SHP77 treated with DMSO at 0.1 percent for 48 hours (cell line): Measurements from ENCODE around the gene DCP1A.
"Not testable (repeated sequence)": the region's sequence is repeated elsewhere in the genome, so short reads cannot be mapped to it uniquely, and the experiment has no call there.

Source experiments
- DNase-seq: peaks from one replicate; lab custom pipeline; 2025; lab: John Stamatoyannopoulos, UW

The DCP1A gene

DNA sequence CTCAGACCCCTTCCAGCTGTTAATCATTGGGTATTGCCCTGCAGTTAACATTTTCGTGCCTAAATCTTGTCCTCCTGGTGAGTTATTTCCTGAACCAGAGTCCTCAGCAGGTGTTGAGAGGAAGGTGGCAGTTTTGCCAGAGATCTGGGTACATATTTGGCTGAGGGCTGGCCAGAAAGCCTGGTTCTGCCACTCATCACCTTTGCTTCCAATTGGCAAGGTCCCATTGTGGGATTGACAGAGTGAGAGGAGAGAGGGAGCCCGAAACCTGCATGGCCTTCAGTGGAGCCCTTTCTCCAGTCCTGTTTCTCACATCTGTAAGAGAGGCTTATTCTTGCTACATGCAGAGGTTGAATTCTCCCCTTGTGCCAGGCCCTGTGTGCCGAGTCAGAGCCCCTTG is 82.6 kb downstream of the DCP1A start:
- DNase-seq, result no peak

DNA sequence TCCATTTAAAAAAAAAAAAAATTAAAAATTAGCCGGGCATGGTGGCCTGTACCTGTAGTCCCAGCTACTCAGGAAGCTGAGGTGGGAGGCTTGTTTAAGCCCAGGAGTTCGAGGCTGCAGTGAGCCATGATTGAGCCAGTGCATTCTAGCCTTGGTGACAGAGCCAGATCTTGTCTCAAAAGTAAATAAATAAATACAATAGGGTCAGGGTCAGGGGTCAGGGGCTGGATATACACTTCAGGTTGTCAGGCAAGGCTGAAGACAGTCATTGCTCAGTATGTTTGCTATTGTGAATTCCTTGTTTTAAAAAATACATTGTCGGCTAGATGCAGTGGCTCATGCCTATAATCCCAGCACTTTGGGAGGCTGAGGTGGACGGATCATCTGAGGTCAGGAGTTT is 83.4 kb downstream of the DCP1A start:
- no peak for DNase-seq

DNA sequence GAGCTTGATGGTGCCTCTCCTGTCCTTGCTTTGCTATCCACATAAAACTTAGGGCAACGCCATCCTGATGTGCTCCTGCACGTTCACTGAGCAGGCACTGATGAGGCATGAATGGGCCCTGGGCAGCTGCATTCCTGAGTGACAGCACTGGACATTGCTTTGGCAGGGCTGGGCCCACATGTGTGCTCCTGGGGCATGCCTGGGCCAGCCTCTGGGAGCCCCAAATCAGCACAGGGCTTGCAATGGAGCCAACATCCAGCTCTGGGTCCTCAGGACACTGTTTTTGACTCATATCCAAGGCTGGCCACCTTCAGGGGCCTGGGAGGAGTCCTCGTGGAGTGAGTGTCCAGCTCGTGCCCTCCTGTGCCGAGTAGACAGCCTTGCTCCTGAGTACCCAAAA is 85.6 kb downstream of the DCP1A start:
- DNase-seq, result no peak

GRCh38 chr3:53260286-53260785 is 87.0 kb downstream of the DCP1A start:
- no peak for DNase-seq

DNA sequence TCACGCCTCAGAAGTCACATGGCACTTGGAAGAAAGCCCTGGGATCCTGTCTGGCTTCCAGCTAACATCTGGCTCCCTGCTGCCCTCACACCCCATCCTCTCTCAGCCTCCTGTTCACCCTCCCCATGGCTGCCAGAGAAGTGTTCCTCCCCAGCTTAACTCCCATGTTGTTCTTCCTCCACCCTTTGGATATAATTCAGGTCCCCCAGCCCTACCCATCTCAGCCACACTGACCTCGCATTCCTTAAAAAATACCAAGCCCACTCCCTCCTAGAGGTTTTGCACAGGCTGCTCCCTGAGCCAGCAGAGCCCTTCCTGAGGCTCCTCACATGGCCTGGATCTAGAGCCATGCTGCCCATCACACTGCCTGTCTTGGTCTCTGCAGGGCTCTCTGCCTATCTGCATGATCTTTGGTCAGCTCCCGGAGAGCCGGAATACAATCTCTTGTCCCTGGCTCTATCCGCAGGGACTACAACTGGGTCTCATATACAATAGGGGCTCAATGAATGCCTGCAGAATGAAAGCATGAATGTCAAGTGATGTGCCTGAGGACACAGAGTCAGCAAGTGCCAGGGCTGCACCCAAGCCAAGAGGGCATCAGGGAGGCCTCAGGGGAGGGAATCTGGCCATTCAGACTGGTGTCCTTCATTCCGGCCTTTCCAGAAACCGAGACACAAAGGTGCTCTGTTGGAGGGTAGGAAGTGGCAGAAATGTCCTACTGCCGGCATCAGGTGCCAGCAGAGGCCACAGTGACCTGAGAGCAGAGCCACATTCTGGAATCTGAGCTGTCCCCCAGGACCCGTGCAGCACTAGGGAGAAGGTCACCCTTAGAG is 87.7 kb downstream of the DCP1A start:
- DNase-seq, result no peak

DNA sequence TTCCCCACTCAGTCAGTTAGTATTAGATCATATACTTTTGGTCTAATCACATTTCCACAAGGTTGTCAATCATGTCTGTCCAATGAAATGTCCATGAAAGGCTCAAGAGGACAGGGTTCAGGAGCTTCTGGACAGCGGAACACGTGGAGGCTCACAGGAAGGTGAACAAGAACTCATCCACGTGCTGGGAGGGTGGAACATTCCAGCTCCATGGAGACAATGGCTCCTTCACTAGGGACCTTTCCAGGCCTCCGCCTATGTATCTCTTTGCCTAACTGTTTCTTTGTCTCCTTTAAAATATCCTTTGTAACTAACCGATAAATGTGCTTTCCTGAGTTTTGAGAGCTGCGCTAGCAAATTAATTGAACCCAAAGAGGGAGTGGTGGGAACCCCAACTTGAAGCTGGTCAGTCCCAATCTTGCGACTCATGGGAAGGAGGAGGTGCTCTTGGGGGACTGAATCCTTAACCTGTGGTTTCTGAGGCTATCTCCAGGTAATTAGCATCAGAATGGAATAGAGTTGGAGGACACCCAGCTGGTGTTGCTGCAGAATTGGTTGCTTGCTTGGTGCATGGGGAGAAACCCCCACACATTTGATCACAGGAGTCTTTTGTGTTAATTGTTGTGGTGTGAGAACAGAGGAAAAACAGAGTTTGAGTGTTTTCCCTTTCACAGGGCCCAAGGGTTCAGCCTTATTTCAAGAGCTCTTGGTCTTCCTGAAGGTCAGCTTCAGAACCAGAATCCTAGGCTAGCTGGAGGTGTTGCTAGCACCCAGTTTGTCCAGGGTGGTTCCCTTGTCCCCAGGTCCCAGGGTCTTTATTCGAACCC is 88.5 kb downstream of the DCP1A start:
- DNase-seq, result no peak

DNA sequence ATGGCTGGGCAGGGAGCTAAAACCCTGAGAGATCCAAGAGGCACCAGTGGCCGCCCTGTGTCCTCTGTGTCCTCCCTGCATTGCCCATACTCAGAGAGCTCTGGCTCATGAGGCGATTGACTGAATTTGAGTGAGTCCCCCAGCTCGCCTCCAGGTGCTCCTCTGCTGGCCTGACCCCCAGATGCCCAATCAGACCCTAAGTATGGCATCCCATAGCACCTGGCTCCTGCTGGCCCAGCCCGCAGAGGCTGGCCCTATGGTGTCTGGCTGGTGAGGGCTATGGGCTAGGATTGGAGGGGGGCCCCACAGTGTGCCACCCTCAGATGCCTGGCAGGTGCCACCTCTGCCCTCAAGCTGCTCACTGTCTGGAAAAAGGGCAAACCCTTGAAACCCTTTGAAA is 89.9 kb downstream of the DCP1A start:
- DNase-seq, result no peak

- DNase-seq, result no peak
Observed at GRCh38 chr3:53256704-53257055, 90.7 kb downstream of the DCP1A start.

DNA sequence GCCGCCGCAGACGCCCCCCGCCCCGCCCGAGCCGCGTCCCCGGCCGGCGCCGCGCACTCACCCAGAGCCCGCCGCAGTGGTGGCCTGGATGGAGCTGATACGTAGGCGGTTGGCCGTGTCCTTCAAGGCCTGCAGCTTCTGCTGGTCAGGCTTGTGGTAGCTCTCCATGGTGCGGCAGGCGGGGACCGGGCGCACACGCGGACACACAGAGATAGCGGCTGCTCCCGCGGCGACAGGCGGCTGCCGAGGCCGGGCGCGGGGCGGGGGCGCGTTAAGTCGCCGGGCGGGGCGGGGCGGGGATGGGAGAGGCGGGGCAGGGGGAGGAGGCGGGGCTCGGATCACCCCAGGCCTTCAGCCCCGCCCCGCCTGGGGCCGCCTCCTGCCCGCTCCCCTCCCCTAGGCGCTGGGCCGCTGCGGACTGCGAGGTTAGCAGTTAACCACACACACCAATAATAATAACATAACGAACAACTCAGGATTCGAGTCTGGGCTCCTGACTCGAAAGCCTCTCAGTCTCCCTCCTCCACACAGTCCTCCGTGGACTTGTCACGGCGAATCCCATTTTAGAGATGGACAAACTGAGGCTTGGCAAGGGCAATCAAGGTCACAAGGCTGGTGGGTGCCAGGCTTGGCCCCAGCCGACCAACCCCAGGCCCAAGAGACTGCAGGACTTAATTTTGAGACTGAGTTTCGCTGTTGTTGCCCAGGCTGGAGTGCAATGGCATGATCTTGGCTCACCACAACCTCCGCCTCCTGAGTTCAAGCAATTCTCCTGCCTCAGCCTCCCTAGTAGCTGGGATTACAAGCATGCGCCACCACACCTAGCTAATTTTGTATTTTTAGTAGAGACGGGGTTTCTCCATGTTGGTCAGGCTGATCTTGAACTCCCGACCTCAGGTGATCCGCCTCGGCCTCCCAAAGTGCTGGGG is 91.3 kb downstream of the DCP1A start, which contains the start of gene TKT:
Gene TKT (minus strand): TSS at position 248 of the 929 bp plus-strand sequence. CDS start 80 bp downstream, at position 168.
- DNase-seq, result peak; percentile 41

GRCh38 chr3:53255423-53255774 is 91.9 kb downstream of the DCP1A start:
- no peak for DNase-seq

DNA sequence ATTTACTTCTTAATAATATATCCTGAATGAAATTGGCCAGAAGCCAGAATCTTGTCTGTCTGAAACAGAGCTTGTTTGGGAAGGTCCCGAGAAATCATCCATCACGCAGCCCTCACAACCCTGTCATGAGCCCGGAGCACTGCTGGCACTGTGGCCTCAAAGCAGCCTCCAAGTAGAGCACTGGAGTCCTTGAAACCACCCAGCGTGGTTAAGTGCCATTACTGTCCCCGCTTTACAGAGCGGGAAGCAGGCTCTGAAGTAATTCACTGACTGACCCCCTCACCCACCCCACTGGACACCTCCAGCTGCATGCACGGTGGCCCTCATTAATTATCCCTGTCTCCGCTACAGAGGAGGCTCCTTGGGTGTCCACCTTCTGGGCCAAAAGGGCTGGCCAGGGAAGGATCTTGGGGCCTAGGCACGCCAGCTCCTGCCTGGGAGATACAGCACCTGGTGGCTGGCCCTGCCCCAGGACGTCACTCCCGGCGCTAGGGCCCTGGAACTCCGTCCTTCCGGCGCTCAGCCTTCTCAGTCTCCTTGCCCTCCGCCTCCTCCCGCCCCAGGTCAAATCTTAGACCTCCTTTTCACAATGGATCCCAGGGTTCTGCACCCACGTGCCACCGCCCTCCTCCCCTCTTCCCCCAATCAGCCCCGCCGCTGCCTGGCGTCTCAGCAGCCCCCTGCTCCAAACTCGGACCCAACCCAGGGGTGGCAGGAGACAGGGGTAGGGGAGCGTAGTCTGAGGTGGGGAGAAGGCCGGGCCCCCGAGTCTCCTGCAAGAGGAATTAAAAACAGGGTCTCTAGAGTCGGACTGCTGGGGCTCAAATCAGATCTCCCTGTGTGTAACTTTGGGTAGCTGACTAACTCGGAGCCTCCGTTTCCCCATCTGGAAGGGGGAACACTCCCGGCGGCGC is 92.6 kb downstream of the DCP1A start:
- no peak for DNase-seq

GRCh38 chr3:53253707-53254508 is 93.4 kb downstream of the DCP1A start:
- no peak for DNase-seq

DNA sequence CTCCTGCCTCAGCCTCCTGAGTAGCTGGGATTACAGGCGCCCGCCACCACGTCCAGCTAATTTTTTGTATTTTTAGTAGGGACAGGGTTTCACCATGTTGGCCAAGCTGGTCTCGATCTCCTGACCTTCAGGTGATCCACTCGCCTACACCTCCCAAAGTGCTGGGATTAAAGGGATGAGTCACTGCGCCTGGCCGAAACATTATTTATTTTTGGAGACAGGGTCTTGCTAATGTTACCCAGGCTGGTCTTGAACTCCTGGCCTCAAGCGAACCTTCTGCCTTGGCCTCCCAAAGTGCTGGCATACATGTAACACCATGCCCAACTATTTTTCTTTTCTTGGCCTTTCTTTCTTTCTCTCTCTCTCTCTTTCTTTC is 94.4 kb downstream of the DCP1A start:
- DNase-seq, result not testable (repeated sequence)

- no peak for DNase-seq
Observed at GRCh38 chr3:53252096-53252946, 95.0 kb downstream of the DCP1A start.

- no peak for DNase-seq
Observed at GRCh38 chr3:53250881-53251605, 96.3 kb downstream of the DCP1A start.

DNA sequence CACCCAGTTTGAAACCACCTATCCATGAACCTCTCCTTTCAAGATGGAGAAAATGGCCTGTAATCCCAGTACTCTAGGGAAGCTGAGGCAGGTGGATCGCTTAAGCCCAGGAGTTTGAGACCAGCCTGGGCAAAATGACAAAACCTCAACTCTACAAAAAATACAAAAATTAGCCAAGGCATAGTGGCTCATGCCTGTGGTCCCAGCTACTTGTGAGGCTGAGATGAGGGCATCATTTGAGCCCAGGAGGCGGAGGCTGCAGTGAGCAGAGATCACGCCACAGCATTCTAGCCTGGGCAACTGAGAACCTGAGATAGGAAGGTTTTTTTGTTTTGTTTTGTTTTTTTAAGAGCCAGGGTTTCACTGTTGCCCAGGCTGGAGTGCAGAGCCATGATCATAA is 96.9 kb downstream of the DCP1A start:
- no peak for DNase-seq

DNA sequence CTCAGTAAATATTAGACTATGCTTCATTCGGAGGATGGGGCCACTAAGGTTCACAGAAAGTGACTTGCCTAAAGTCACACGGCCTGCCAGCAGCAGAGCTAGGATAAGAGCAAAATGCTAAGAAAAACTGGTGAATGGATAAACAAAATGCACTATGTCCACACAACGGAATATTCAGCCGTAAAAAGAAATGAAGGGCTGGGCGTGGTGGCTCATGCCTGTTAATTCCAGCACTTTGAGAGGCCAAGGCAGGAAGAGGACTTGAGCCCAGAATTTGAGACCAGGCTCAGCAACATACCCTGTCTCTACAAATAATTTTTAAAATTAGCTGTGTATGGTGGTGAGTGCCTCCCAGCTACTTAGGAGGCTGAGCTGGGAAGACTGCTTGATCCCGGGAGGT is 99.2 kb downstream of the DCP1A start:
- DNase-seq, result no peak

DNA sequence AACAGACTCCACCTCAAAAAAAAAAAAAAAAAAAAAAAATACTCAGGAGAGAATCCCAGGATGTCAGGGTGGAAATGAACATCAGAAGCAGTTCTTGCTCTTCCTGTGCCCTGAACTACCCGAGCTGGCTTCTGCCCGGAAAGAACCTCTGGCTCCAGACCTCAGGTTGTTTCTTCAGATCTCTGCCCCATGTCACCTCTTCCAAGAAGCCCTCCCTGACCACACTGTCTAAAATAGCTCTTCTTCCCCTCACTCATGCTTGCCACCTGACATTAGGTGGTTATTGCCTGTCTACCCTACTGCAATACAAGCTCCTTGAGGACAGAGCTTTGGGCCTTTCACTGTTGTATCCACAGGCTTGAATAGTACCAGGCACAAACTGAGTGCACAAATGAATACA is 99.7 kb downstream of the DCP1A start:
- no peak for DNase-seq

DNA sequence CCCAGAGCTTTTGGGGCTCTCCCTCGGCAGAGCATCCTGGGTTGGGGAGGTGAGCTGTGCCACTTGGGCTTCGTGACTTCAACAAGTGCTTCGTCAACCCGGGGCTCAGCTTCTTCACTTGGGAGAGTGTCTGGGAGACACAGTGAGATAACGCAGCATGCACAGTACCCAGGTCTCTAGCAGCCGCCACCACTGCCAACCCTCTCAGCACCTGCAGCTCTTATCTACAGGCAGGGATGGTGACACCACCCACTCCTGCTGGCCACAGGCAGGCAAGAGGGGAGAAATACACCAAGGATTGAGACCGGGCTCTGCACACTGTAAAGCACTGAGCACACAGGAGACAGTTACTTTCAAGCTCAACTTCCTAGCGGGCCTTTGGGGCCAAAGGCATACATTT is 103.1 kb downstream of the DCP1A start:
- no peak for DNase-seq
